Body of pancreas (tissue), 4 donors: ENCODE measurements around the gene TEAD3.

Experiments used
- CTCF ChIP-seq, 7 experiments: fragments of 450-650 bp in 4 of 7; fragments of 200-600 bp in 3 of 7; sonication (generic) in 3 of 7; IDR thresholded peaks; one replicate each; pipeline ENCODE4 v1.5.1; 2016 to 2019; ENCODE audit warnings: antibody characterized with exemption in 7 of 7
- POLR2A ChIP-seq, 3 donors: fragments of 450-650 bp; IDR thresholded peaks; one replicate each; pipeline ENCODE4 v1.6.1; 2016; ENCODE audit warnings: antibody characterized with exemption in 3 of 3, mild to moderate bottlenecking in 2 of 3

GRCh38 chr6:35521235-35521634 lies 24.4 kb upstream of the TEAD3 start:
- TF ChIP-seq CTCF (IDR thresholded peaks at IDR 0.05), result no peak
- no peak for TF ChIP-seq POLR2A (IDR thresholded peaks at IDR 0.05)
